Activated naive CD8-positive, alpha-beta T cell treated with anti-CD3 and anti-CD28 coated beads, Interleukin-2, amount 50 U/mL, for 24 hours (primary cell): ENCODE data around the gene AQP3.
A peak's percentile ranks its signal among the peaks of the same experiment; 100 is the strongest.

Experiments
- ATAC-seq: fragments of 150-1000 bp; cut with Tn5 transposase; one replicate; pipeline ENCODE4 v1.10.0; 2021
- DNase-seq: peaks from one replicate; pipeline ENCODE4 v3.0.0; 2021
- H3K27ac Mint-ChIP-seq: one replicate; pipeline ENCODE4 v1.8.0; 2021; ENCODE audit warnings: mild to moderate bottlenecking, mixed read lengths
- H3K27me3 Mint-ChIP-seq: one replicate; pipeline ENCODE4 v1.8.0; 2021; ENCODE audit warnings: mixed read lengths
- H3K36me3 Mint-ChIP-seq: one replicate; pipeline ENCODE4 v1.8.0; 2021; ENCODE audit warnings: low read depth, mixed read lengths
- H3K4me1 Mint-ChIP-seq: one replicate; pipeline ENCODE4 v1.8.0; 2021; ENCODE audit warnings: mixed read lengths
- H3K4me3 Mint-ChIP-seq: one replicate; pipeline ENCODE4 v1.8.0; 2021; ENCODE audit warnings: mild to moderate bottlenecking, moderate library complexity, mixed read lengths
- H3K9me3 Mint-ChIP-seq: one replicate; pipeline ENCODE4 v1.8.0; 2021; ENCODE audit warnings: mixed read lengths

The AQP3 gene

DNA sequence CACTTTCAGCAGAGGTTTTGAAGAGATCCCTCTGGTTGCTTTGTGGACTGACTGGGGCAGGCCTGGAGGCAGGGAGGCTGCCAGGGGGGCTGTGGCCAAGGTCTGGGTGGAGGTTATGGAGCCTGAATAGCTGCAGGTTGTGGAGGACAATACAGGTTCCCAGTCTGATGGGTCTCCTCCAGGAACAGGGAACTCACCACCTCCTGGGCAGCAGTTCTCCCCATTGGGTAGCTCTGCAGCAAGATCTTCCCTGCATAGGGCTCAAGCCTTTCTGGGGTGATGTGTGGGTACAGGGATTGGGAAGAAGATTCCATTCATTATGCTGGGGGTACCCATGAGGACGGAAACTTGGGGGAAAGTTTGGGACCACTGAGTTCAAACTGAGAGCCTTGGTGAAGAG is 6.8 kb downstream of the AQP3 start:
- no peak for DNase-seq
- Mint-ChIP-seq H3K27ac (peak overlapping the region; percentile 5), H3K4me3 (no peak overlapping the region), H3K9me3 (no peaks in the 10 kb centered on the region), H3K27me3 (no peaks in the 10 kb centered on the region), H3K4me1 (peaks cover 14% of the 10 kb centered on the region), H3K36me3 (no peaks in the 10 kb centered on the region)
- peak; percentile 8 for ATAC-seq

- Mint-ChIP-seq H3K4me1 (peaks cover 9% of the 10 kb centered on the region), H3K4me3 (no peak overlapping the region), H3K27ac (peak overlapping the region; percentile 5), H3K27me3 (no peaks in the 10 kb centered on the region), H3K36me3 (no peaks in the 10 kb centered on the region), H3K9me3 (no peaks in the 10 kb centered on the region)
- no peak for DNase-seq
- ATAC-seq, result no peak
Measured at GRCh38 chr9:33440204-33440603, 7.2 kb downstream of the AQP3 start.

GRCh38 chr9:33439731-33440130 is 7.7 kb downstream of the AQP3 start:
- Mint-ChIP-seq H3K9me3 (no peaks in the 10 kb centered on the region), H3K4me1 (peaks cover 5% of the 10 kb centered on the region), H3K36me3 (no peaks in the 10 kb centered on the region), H3K4me3 (no peak overlapping the region), H3K27ac (no peak overlapping the region), H3K27me3 (no peaks in the 10 kb centered on the region)
- ATAC-seq, result no peak
- no peak for DNase-seq

- no peak for ATAC-seq
- H3K4me1 Mint-ChIP-seq, result peaks cover 3% of the 10 kb centered on the region
- H3K36me3 Mint-ChIP-seq, result no peaks in the 10 kb centered on the region
- no peaks in the 10 kb centered on the region for H3K27me3 Mint-ChIP-seq
- no peak for DNase-seq
- no peak overlapping the region for H3K4me3 Mint-ChIP-seq
- H3K9me3 Mint-ChIP-seq, result no peaks in the 10 kb centered on the region
- no peak overlapping the region for H3K27ac Mint-ChIP-seq
Measured at GRCh38 chr9:33438926-33439680, 8.3 kb downstream of the AQP3 start.

- H3K36me3 Mint-ChIP-seq, result no peaks in the 10 kb centered on the region
- peaks cover 3% of the 10 kb centered on the region for H3K4me1 Mint-ChIP-seq
- no peaks in the 10 kb centered on the region for H3K9me3 Mint-ChIP-seq
- no peak for ATAC-seq
- H3K27me3 Mint-ChIP-seq, result no peaks in the 10 kb centered on the region
- no peak overlapping the region for H3K4me3 Mint-ChIP-seq
- no peak overlapping the region for H3K27ac Mint-ChIP-seq
- no peak for DNase-seq
Measured at GRCh38 chr9:33437898-33438297, 9.5 kb downstream of the AQP3 start.

GRCh38 chr9:33437205-33437604 is 10.2 kb downstream of the AQP3 start:
- Mint-ChIP-seq H3K4me1 (peaks cover 3% of the 10 kb centered on the region), H3K27me3 (no peaks in the 10 kb centered on the region), H3K27ac (no peak overlapping the region), H3K36me3 (no peaks in the 10 kb centered on the region), H3K9me3 (no peaks in the 10 kb centered on the region), H3K4me3 (no peak overlapping the region)
- ATAC-seq (no peak), DNase-seq (no peak)

- peaks cover 5% of the 10 kb centered on the region for H3K4me1 Mint-ChIP-seq
- DNase-seq (no peak), ATAC-seq (no peak)
- no peak overlapping the region for H3K27ac Mint-ChIP-seq
- H3K27me3 Mint-ChIP-seq, result no peaks in the 10 kb centered on the region
- no peak overlapping the region for H3K4me3 Mint-ChIP-seq
- H3K36me3 Mint-ChIP-seq, result no peaks in the 10 kb centered on the region
- H3K9me3 Mint-ChIP-seq, result no peaks in the 10 kb centered on the region
Measured at GRCh38 chr9:33436445-33436844, 10.9 kb downstream of the AQP3 start.

GRCh38 chr9:33435821-33436277 is 11.5 kb downstream of the AQP3 start:
- H3K36me3 Mint-ChIP-seq, result no peaks in the 10 kb centered on the region
- no peak for ATAC-seq
- H3K27ac Mint-ChIP-seq, result no peak overlapping the region

DNA sequence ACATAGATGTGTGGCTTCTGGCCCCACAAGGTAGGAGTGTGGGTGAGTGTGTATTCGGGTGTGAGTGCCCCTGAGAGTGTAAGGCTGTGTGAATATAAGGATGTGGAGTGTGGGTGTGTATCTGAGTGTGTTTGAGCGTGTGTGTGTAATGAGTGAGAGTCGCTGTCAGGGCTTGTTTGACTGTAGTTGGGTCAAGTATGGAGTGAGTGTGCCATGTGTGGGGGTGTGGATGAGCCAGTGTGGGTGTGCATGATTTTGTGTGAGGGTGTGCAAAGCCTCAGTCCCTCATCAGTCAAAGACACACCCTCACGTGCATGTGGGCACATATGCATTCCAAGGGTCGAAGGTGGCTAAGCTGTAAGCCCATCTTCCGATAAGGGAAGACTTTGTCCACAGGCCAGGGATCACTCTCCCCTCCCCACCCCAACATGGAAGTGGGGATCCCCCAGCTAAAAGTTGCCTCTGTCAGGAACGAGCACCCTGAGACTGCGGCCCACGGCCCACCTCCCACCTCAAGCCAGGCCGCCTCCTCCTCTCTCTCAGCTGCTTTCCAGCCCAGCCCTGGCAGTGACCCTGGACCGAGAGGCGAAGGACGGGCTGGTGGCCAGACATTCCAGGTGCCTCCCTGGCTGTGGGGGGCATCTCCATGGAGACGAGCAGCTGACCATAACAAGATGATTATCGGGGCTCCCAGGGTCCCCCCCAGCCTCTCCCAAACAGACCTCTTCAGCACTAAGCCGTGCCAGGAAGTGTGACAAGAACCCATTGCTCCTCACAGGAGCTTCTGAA is 12.9 kb downstream of the AQP3 start:
- no peak overlapping the region for H3K27ac Mint-ChIP-seq

More at GRCh38 chr9:33435821-33436277, 11.5 kb downstream of the AQP3 start:
- Mint-ChIP-seq H3K4me3 (no peak overlapping the region), H3K27me3 (no peaks in the 10 kb centered on the region), H3K9me3 (no peaks in the 10 kb centered on the region), H3K4me1 (peaks cover 7% of the 10 kb centered on the region)
- DNase-seq, result no peak

GRCh38 chr9:33433871-33434270 is 13.5 kb downstream of the AQP3 start:
- Mint-ChIP-seq H3K4me1 (peaks cover 7% of the 10 kb centered on the region), H3K27me3 (no peaks in the 10 kb centered on the region), H3K4me3 (no peak overlapping the region), H3K27ac (no peak overlapping the region), H3K9me3 (no peaks in the 10 kb centered on the region), H3K36me3 (no peaks in the 10 kb centered on the region)
- DNase-seq, result no peak
- no peak for ATAC-seq

More for the DNA sequence above, 12.9 kb downstream of the AQP3 start:
- Mint-ChIP-seq H3K27me3 (no peaks in the 10 kb centered on the region), H3K9me3 (no peaks in the 10 kb centered on the region), H3K36me3 (no peaks in the 10 kb centered on the region), H3K4me3 (no peak overlapping the region), H3K4me1 (peaks cover 7% of the 10 kb centered on the region)
- DNase-seq (no peak), ATAC-seq (no peak)

DNA sequence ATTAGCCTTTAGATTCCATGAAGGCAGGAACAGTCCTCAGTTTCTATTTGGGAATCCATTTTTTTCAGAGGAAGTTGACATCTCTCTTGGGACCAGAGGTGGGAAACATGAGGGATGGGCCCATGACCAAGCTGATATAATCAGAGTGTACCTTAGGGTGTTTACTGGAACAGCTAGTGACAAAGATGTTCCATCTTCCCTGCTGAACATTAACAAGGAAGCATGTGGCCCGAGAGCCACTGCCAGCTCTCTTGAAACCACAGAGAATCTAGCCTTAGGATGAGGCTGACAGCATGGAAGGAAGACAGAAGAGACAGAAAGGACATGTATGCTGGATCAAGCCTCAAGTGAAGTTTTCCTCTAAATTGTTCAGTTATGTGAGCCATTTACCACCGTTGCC is 16.0 kb downstream of the AQP3 start:
- Mint-ChIP-seq H3K4me3 (no peak overlapping the region), H3K9me3 (no peaks in the 10 kb centered on the region), H3K4me1 (peaks cover 3% of the 10 kb centered on the region), H3K36me3 (no peaks in the 10 kb centered on the region), H3K27me3 (no peaks in the 10 kb centered on the region), H3K27ac (peak overlapping the region; percentile 40)
- DNase-seq, result no peak
- ATAC-seq, result no peak

- ATAC-seq (peak; percentile 14), DNase-seq (no peak)
- Mint-ChIP-seq H3K36me3 (no peaks in the 10 kb centered on the region), H3K4me1 (peaks cover 3% of the 10 kb centered on the region), H3K27me3 (no peaks in the 10 kb centered on the region), H3K27ac (no peak overlapping the region), H3K4me3 (no peak overlapping the region), H3K9me3 (no peaks in the 10 kb centered on the region)
Measured at GRCh38 chr9:33430942-33431341, 16.5 kb downstream of the AQP3 start.

DNA sequence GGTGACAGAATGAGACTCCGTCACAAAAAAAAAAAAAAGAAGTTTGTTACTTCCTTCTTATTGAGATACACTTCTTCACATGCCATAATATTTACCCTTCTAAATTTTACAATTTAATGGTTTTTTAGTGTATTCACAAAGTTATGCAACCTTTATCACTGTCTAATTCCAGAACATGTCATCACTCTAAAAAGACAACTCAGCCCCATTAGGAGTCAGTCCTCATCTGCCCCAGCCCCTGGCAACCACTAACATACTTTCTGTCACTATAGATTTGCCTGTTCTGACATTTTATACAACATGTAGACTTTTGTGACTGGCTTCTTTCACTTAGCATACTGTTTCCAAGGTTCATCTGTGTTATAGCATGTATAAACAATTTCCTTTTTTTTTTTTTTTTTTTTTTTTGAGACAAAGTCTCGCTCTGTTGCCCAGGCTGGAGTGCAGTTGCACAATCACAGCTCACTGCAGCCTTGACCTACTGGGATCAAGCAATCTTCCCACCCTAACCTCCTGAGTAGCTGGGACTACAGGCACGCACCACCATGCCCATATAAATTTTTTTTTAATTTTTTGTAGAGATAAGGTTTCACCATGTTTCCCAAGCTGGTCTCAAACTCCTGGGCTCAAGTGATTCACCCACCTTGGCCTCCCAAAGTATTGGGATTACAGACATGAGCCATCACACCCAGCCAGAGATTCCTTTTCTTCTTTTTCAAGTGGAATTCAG is 18.0 kb downstream of the AQP3 start:
- Mint-ChIP-seq H3K4me1 (peaks cover 3% of the 10 kb centered on the region), H3K4me3 (no peak overlapping the region), H3K9me3 (no peaks in the 10 kb centered on the region), H3K27ac (no peak overlapping the region), H3K27me3 (no peaks in the 10 kb centered on the region), H3K36me3 (no peaks in the 10 kb centered on the region)
- ATAC-seq (no peak), DNase-seq (no peak)

GRCh38 chr9:33426843-33427293 is 20.5 kb downstream of the AQP3 start:
- Mint-ChIP-seq H3K9me3 (no peaks in the 10 kb centered on the region), H3K27me3 (no peaks in the 10 kb centered on the region), H3K36me3 (no peaks in the 10 kb centered on the region), H3K4me3 (no peak overlapping the region), H3K27ac (no peak overlapping the region), H3K4me1 (peaks cover 3% of the 10 kb centered on the region)
- ATAC-seq, result peak; percentile 62
- no peak for DNase-seq
